K562 (cell line): ENCODE data around the gene AQP1. TPM values are rescaled to one million over a fixed set of nuclear protein-coding genes. Genes with fewer than 3 reads are reported as not detected.

Experiments used
- ATAC-seq: fragments of 200-7000 bp; cut with Tn5 transposase; 3 replicates; pipeline ENCODE4 v1.9.1; 2020; ENCODE audit warnings: moderate library complexity
- BruUV-seq: library from RNA; stranded (reverse); fragments of 400-500 nt; replicated peaks from 2 replicates; lab custom pipeline; 2021; lab: Mats Ljungman, UMichigan
- CTCF ChIA-PET: fragments of 300-600 bp; formaldehyde crosslinking; extraction: SDS; loops from one replicate; lab custom pipeline; 2021; ENCODE audit warnings: low intra/inter-chr PET ratio; lab: Yijun Ruan, JAX
- POLR2A ChIA-PET: fragments of 300-600, 350-650 bp; sonication (Branson Sonifier 250); formaldehyde crosslinking; extraction: SDS; loops from one replicate; lab custom pipeline; 2021; ENCODE audit warnings: antibody characterized with exemption, inconsistent platforms; lab: Yijun Ruan, JAX
- DNase-seq, 4 experiments: peaks; one replicate each; pipeline versions ENCODE4 v3.0.0 to v3.0.0-alpha.2; 2011 to 2018; ENCODE audit warnings: low spot score in 3 of 4, mixed read lengths in 3 of 4; ENCODE audit errors: extremely low read depth in 1 of 4
- FAIRE-seq: peaks from 2 replicates; lab custom pipeline; 2011; peaks lifted over from hg19 to GRCh38; lab: Jason Lieb, UNC
- H2AFZ ChIP-seq: 2 replicates; pipeline ENCODE4 v1.6.0; 2011; ENCODE audit warnings: low read depth, low read length, control low read depth, inconsistent platforms
- H3K27ac ChIP-seq: fragments of 200-600 bp; 3 replicates; pipeline ENCODE4 v1.8.0; 2011; ENCODE audit warnings: low read depth, mild to moderate bottlenecking, control low read depth, inconsistent platforms, low read length, moderate library complexity, mixed read lengths; ENCODE audit errors: extremely low read depth
- H3K27me3 ChIP-seq, 2 experiments: fragments of 300-600 bp in 1 of 2; 2 replicates in 1 of 2; 3 replicates in 1 of 2; pipeline versions ENCODE4 v1.6.0 to v1.8.0; 2011; ENCODE audit warnings: inconsistent platforms in 2 of 2, low read length in 2 of 2, mild to moderate bottlenecking in 1 of 2, mixed read lengths in 1 of 2, moderate library complexity in 1 of 2; ENCODE audit not compliant: control insufficient read depth in 2 of 2, insufficient read depth in 2 of 2
- H3K36me3 ChIP-seq: fragments of 300-600 bp; 3 replicates; pipeline ENCODE4 v1.8.0; 2011; ENCODE audit warnings: mild to moderate bottlenecking, low read length, inconsistent platforms; ENCODE audit not compliant: control insufficient read depth, insufficient read depth
- H3K4me1 ChIP-seq, 2 experiments: fragments of 200-600 bp in 1 of 2; replicated peaks in 1 of 2; 2 replicates in 1 of 2; 3 replicates in 1 of 2; pipeline versions ENCODE4 v1.5.1 to v1.8.0; 2011; ENCODE audit warnings: inconsistent platforms in 2 of 2, low read length in 2 of 2, mild to moderate bottlenecking in 1 of 2, mixed read lengths in 1 of 2, moderate library complexity in 1 of 2; ENCODE audit not compliant: control insufficient read depth in 2 of 2, insufficient read depth in 2 of 2
- H3K4me2 ChIP-seq: 2 replicates; pipeline ENCODE4 v1.6.1; 2011; ENCODE audit warnings: low read length, control low read depth, inconsistent platforms, mixed read lengths; ENCODE audit not compliant: insufficient read depth
- H3K4me3 ChIP-seq: fragments of 200-600 bp; sonication (generic), shearing (Covaris generic); 2 replicates; pipeline ENCODE4 v1.5.1; 2016; ENCODE audit warnings: control low read depth, inconsistent platforms
- H3K79me2 ChIP-seq: fragments of 200-600 bp; 3 replicates; pipeline ENCODE4 v1.8.0; 2011; ENCODE audit warnings: low read length, inconsistent platforms; ENCODE audit not compliant: control insufficient read depth, insufficient read depth
- H3K9ac ChIP-seq, 2 experiments: 2 replicates each; pipeline versions ENCODE4 v1.6.0 to v1.6.1; 2011; ENCODE audit warnings: low read depth in 2 of 2, low read length in 2 of 2, control low read depth in 1 of 2, inconsistent platforms in 1 of 2, mild to moderate bottlenecking in 1 of 2, mixed read lengths in 1 of 2; ENCODE audit not compliant: insufficient read depth in 1 of 2
- H3K9me1 ChIP-seq: one replicate; pipeline ENCODE4 v1.6.0; 2011; ENCODE audit warnings: inconsistent platforms, mild to moderate bottlenecking, low read length, moderate library complexity; ENCODE audit not compliant: control insufficient read depth, insufficient read depth
- H3K9me3 ChIP-seq: replicated peaks from 2 replicates; pipeline ENCODE4 v1.5.1; 2011; ENCODE audit warnings: low read depth, low read length, inconsistent platforms; ENCODE audit not compliant: control insufficient read depth, insufficient read depth
- H4K20me1 ChIP-seq: replicated peaks from 2 replicates; pipeline ENCODE4 v1.6.1; 2011; ENCODE audit warnings: low read length, inconsistent platforms, mixed read lengths; ENCODE audit not compliant: control insufficient read depth, insufficient read depth
- CTCFL ChIP-seq: IDR thresholded peaks from 2 replicates; pipeline ENCODE4 v1.6.1; 2011; ENCODE audit warnings: borderline replicate concordance, low read depth, mild to moderate bottlenecking, moderate library complexity, low read length; ENCODE audit not compliant: insufficient read depth, poor library complexity, severe bottlenecking
- E2F3 ChIP-seq: fragments of 250-450 bp; sonication (Bioruptor Pico); IDR thresholded peaks from 2 replicates; pipeline ENCODE4 v1.4.0; 2020; ENCODE audit warnings: mild to moderate bottlenecking
- HDAC6 ChIP-seq: IDR thresholded peaks from 2 replicates; pipeline ENCODE4 v1.6.1; 2012; ENCODE audit warnings: low read depth, mild to moderate bottlenecking, control low read depth, inconsistent platforms, low read length, moderate library complexity
- KLF6 ChIP-seq: fragments of 250-450 bp; sonication (Bioruptor Pico); IDR thresholded peaks from 2 replicates; pipeline ENCODE4 v1.4.0; 2020; ENCODE audit warnings: mild to moderate bottlenecking, moderate library complexity, borderline replicate concordance
- PHF8 ChIP-seq: fragments of 200-600 bp; sonication (generic); IDR thresholded peaks from 2 replicates; pipeline ENCODE4 v1.6.1; 2012; ENCODE audit warnings: mixed run types, mild to moderate bottlenecking, inconsistent platforms, low read length, moderate library complexity, borderline replicate concordance
- RNF219 ChIP-seq: fragments of 250-450 bp; sonication (Bioruptor Pico); IDR thresholded peaks from 2 replicates; pipeline ENCODE4 v1.5.0; 2022; ENCODE audit warnings: mild to moderate bottlenecking
- SREBF1 ChIP-seq: fragments of 150-350 bp; IDR thresholded peaks from 2 replicates; pipeline ENCODE4 v1.6.1; 2014; ENCODE audit warnings: antibody characterized with exemption, low read depth, low read length, borderline replicate concordance
- SUPT5H ChIP-seq: fragments of 450-650 bp; IDR thresholded peaks from 2 replicates; pipeline ENCODE4 v1.6.1; 2016
- TCF15 ChIP-seq: fragments of 250-450 bp; sonication (Bioruptor Pico); IDR thresholded peaks from 2 replicates; pipeline ENCODE4 v1.8.0; 2022; ENCODE audit warnings: moderate library complexity, mild to moderate bottlenecking, inconsistent platforms
- ZNF232 ChIP-seq: sonication (generic); formaldehyde crosslinking; IDR thresholded peaks from 2 replicates; pipeline ENCODE4 v1.8.0; 2022; ENCODE audit warnings: mild to moderate bottlenecking, missing genetic modification reagents
- ZNF75A ChIP-seq: fragments of 450-650 bp; formaldehyde crosslinking; IDR thresholded peaks from 2 replicates; pipeline ENCODE4 v1.4.0; 2020; ENCODE audit warnings: mild to moderate bottlenecking
- WGBS: fragments of 100-300 bp; shearing (Covaris generic); methylation state at CpG from one replicate; pipeline ENCODE4 v1.1.6; 2016; ENCODE audit warnings: low coverage, mixed read lengths; ENCODE audit not compliant: insufficient coverage; ENCODE audit errors: missing lambda C conversion rate; 5-methylcytosine and 5-hydroxymethylcytosine counted together
- in situ Hi-C: fragments of 300-500 bp; cut with MboI; formaldehyde crosslinking; loops from 4 replicates; pipeline ENCODE4 v1.15.0; 2018; ENCODE audit warnings: inconsistent platforms, mixed read lengths
- intact Hi-C: fragments of 100-400 bp; cut with micrococcal nuclease; formaldehyde crosslinking; loops from 2 replicates; pipeline ENCODE4 v1.14.2; 2022
- polyA plus RNA-seq, 8 experiments: library from polyadenylated mRNA; depleted of rRNA in 4 of 8; stranded (reverse) in 5 of 8; unstranded in 3 of 8; fragments of >200 nt; fragmentation: Nextera tagmentation in 2 of 8; fragmentation: Illumina TruSeq in 1 of 8; extraction: Ambion mirVana in 2 of 8; extraction: Trizol in 1 of 8; gene quantifications; 2 replicates each; pipeline versions ENCODE4 v1.2.1 to v1.2.3, GENCODE V29; 2011 to 2014; ENCODE audit warnings: inconsistent platforms in 1 of 8, missing spikeins in 1 of 8
- total RNA-seq, 7 experiments: library from RNA; depleted of rRNA in 6 of 7; stranded (reverse); fragments of >200 nt in 6 of 7; fragmentation: Illumina TruSeq in 2 of 7; extraction: Trizol in 2 of 7; gene quantifications; 2 replicates each; pipeline versions ENCODE4 v1.2.1 to v1.2.3, GENCODE V29; 2011 to 2021; ENCODE audit warnings: low replicate concordance in 1 of 7

AQP1 gene
- total and polyA plus RNA-seq, 9 of the 15 experiments (the other 6 are each of a cell fraction or from before 2014, with no cell fraction given), result 0.18 to 12.6 (median 4.1) TPM

- no peak for TF ChIP-seq SREBF1
- TF ChIP-seq KLF6, result no peak
- TF ChIP-seq CTCFL, result no peak
- TF ChIP-seq, all 486 proteins: peak for 0
These were observed 52.2 kb downstream of the AQP1 start, which contains the start of gene GHRHR (continued) for GRCh38 chr7:30963842-30964241.

GRCh38 chr7:30965372-30965771, 53.7 kb downstream of the AQP1 start:
- Histone ChIP-seq H3K36me3 (no peaks in the 10 kb centered on the region), H3K9me3 (no peaks in the 10 kb centered on the region), H3K9ac (no peak overlapping the region), H3K9me1 (no peaks in the 10 kb centered on the region), H4K20me1 (no peaks in the 10 kb centered on the region), H3K4me3 (no peak overlapping the region), H3K27me3 (peaks cover 8 to 51% of the 10 kb centered on the region in 2 experiments), H3K79me2 (no peaks in the 10 kb centered on the region; the same call in 2 of the 3 replicates), H2AFZ (no peak overlapping the region), H3K4me2 (no peak overlapping the region), H3K27ac (no peak overlapping the region), H3K4me1 (peaks cover 0 to 4% of the 10 kb centered on the region in 2 experiments; a peak in 1 of 5 replicates)
- FAIRE-seq (no peak), DNase-seq (no peak), ATAC-seq (no peak)
- ChIA-PET POLR2A (no interaction called here), CTCF (no interaction called here)
- intact Hi-C loops, result no loop called here
- TF ChIP-seq KLF6 (no peak), E2F3 (CRISPR knock-in tag) (no peak), ZNF232 (CRISPR knock-in tag) (no peak), TCF15 (CRISPR knock-in tag) (no peak), CTCFL (no peak), ZNF75A (CRISPR knock-in tag) (no peak), RNF219 (CRISPR knock-in tag) (no peak), PHF8 (no peak), HDAC6 (no peak), SUPT5H (no peak)
- in situ Hi-C loops, result no loop called here
- BruUV-seq, result no TSS peak
- WGBS, result 0% methylated on average over 4 of the region's 4 CpGs
